Astrocyte of the spinal cord (primary cell): Measurements from ENCODE around the gene TNNI2.

ENCODE experiments used
- DNase-seq: peaks from one replicate; pipeline ENCODE4 v3.0.0; 2011; ENCODE audit warnings: low read depth, low spot score
- H3K4me3 ChIP-seq: 2 replicates; pipeline ENCODE4 v1.5.1; 2011; ENCODE audit warnings: low read depth, mild to moderate bottlenecking, low read length, moderate library complexity
- CTCF ChIP-seq: IDR thresholded peaks from 2 replicates; pipeline ENCODE4 v1.5.1; 2012; ENCODE audit warnings: low read depth, mild to moderate bottlenecking, low read length, inconsistent platforms
- in situ Hi-C: cut with HindIII; loops from 2 replicates; pipeline ENCODE4 v1.10.0; 2017; ENCODE audit warnings: low sequenced_read_pairs

Gene TNNI2

DNA sequence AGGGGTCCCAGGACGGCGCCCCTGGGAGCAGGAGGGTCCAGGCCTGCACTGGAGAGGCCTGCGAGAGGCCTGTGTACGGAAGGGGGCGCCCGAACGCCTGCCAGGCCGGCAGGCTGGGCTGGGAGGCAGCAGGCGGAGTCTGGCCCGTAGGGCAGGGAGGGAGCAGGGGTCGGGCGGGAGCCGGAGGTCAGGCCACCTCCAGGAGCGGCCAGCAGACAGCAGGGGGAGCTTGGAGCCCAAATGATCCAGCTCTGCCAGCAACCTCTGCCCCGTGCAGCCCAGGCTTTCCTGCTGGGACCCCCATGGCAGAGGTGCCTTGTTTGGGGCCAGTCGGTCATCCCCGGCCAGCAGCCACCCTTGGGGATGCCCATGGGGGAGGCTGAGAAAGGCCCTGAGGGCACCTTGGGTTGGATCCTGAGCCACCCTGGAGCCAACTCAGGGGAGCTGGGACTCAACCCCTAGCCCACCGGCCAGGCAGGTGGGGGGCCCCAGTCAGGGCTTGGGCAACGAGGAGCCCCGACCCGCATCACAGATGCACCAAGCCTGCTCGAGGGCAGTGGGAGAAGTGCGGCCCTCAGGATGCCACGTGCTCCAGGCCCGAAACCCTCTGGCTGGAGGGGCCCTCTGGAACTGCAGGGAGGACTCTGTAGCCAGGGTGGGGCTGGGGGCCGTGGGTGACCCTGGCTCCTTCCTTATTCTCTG lies 13.6 kb upstream of the TNNI2 start:
- TF ChIP-seq CTCF, result peak; percentile 67
- DNase-seq, result no peak
- in situ Hi-C loops, result no loop called here
- no peak overlapping the region for H3K4me3 ChIP-seq

DNA sequence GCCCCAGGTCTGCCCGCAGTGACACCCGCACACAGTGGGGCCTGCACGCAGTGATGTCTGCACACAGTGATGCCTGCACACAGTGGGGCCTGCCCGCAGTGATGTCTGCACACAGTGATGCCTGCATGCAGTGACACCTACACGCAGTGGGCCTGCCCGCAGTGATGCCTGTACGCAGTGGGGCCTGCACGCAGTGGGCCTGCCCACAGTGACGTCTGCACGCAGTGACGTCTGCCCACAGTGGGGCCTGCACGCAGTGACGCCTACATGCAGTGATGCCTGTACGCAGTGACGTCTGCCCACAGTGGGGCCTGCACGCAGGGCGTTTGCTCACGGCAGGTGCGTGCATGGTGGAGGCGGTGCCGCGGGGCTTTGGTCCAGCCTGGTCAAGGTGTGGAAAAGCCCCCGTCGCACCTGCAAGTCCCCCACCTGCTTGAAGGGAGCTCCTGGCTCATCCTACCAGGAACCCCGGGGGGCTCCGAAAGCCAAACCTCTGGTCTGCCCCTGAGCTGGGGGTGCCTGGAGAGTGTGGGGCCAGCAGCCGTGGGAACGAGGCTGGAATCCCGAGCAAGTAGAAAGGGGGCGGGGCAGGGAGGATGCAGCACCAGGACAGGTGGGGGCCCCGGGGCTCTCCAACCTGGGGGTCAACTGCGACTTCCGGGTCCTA lies 12.9 kb upstream of the TNNI2 start:
- H3K4me3 ChIP-seq, result no peak overlapping the region
- no peak for DNase-seq
- in situ Hi-C loops, result no loop called here
- no peak for TF ChIP-seq CTCF

DNA sequence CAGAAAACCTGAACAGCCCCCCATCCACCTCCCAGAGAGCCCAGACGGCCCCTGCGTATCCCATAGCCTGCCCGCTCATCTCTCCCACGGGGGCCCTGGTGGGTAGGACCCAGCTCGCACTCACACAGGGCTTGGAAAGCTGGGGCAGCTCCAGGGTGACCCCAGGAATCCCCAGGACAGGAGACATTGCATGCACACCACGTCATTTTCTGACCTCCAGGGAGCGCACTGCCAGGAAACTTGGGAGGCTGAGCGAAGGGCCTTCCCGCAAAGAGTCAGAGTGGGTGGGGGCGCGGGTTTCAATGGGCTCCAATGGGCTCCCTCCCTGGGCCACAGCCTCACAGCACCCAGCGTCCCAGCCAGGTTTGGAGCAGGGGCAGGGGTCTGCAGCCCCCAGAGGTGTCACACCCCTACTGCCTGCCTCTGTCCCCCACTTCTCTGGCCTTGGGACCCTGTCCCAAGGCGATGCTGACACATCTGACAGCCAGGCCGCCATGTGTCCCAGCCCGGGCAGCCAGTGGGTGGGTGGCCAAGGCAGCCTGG lies 12.2 kb upstream of the TNNI2 start:
- in situ Hi-C loops, result no loop called here
- TF ChIP-seq CTCF, result peak; percentile 38
- H3K4me3 ChIP-seq, result no peak overlapping the region
- DNase-seq, result peak; percentile 83

- DNase-seq, result peak; percentile 83
- in situ Hi-C loops, result no loop called here
- H3K4me3 ChIP-seq, result no peak overlapping the region
- no peak for TF ChIP-seq CTCF
These were observed 11.5 kb upstream of the TNNI2 start for GRCh38 chr11:1827095-1827813.

DNA sequence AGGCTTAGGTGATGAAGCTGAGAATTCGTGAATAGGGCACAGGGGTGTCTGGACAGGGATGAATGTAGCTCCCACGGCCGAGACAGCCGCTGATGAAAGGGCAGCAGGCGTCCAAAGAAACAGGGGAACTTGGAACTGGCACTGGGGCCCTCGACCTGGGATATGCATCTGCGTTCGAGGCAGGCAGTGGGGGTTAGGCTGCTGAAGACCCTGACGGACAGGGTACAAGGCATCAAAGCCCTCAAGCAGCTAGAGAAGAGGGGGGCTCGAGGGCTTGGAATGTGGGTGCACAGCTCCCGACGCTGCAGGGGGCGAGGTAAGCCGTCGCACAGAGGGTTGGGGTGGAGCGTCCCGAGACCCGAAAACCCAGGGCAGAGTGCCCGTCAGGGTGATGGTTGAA lies 10.8 kb upstream of the TNNI2 start:
- TF ChIP-seq CTCF, result no peak
- no peak overlapping the region for H3K4me3 ChIP-seq
- no peak for DNase-seq
- in situ Hi-C loops, result no loop called here

DNA sequence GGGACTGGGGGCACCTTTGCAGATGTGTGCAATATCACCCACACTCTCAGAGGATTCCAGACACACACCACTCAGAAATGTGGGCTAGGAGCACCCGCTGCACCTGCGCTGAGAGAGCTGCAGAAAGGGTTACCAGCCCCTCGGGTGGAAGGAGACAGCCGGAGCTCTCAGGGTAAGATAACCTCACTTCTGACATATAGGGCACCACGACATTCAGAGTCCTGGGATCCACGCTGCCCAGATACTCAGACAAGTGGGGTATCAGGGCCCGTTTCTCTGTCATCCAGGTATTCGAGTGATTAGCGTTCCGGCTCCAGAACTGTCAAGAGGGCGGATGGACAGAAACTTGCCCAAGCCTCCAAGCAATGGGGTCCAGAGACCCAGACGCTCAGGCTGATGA lies 10.2 kb upstream of the TNNI2 start:
- no peak for TF ChIP-seq CTCF
- DNase-seq, result no peak
- no peak overlapping the region for H3K4me3 ChIP-seq
- in situ Hi-C loops, result no loop called here
